Measurements from ENCODE around the gene ATXN1. TPM values are rescaled to one million over a fixed set of nuclear protein-coding genes. Genes with fewer than 3 reads are reported as not detected.

Gene ATXN1
- total RNA-seq, 1 donor from 2014 or later: 64.5 TPM

DNA sequence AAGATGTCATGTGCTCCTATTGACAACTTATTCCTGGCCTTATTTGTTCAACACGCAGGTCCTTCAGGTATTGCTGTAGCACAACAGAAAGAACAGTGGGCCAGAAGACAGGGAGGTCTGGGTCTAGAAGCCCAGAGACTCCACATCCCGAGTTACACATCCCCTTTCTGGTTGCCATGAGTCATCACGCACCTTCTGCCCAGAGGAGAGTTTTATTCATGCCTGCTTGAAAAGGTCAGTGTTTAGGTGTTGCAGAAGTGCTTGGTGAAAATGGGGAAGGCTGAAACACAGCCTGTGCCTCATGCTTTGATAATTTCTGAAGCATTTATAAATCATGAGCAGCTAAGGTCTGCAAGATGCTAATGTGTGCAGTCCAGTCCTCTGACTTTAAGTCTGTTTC, 266.5 kb downstream of the ATXN1 start:
- H3K36me3 Mint-ChIP-seq (ENCODE audit: low read depth): no peaks in the 10 kb centered on the region
- H3K4me1 Mint-ChIP-seq (ENCODE audit: low read depth): peaks cover 42% of the 10 kb centered on the region
- H3K27ac Mint-ChIP-seq (ENCODE audit: unreplicated experiment): no peak overlapping the region
- TF ChIP-seq, protein P1, sequence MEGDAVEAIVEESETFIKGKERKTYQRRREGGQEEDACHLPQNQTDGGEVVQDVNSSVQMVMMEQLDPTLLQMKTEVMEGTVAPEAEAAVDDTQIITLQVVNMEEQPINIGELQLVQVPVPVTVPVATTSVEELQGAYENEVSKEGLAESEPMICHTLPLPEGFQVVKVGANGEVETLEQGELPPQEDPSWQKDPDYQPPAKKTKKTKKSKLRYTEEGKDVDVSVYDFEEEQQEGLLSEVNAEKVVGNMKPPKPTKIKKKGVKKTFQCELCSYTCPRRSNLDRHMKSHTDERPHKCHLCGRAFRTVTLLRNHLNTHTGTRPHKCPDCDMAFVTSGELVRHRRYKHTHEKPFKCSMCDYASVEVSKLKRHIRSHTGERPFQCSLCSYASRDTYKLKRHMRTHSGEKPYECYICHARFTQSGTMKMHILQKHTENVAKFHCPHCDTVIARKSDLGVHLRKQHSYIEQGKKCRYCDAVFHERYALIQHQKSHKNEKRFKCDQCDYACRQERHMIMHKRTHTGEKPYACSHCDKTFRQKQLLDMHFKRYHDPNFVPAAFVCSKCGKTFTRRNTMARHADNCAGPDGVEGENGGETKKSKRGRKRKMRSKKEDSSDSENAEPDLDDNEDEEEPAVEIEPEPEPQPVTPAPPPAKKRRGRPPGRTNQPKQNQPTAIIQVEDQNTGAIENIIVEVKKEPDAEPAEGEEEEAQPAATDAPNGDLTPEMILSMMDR (IDR thresholded peaks at IDR 0.05): no peak
- no peak overlapping the region for H3K4me3 Mint-ChIP-seq (ENCODE audit: unreplicated experiment)
- no peaks in the 10 kb centered on the region for H3K27me3 Mint-ChIP-seq (ENCODE audit: low read depth)
- no peak for DNase-seq (ENCODE audit: low spot score)
- peaks cover 3% of the 10 kb centered on the region for H3K9me3 Mint-ChIP-seq (ENCODE audit: low read depth)

DNA sequence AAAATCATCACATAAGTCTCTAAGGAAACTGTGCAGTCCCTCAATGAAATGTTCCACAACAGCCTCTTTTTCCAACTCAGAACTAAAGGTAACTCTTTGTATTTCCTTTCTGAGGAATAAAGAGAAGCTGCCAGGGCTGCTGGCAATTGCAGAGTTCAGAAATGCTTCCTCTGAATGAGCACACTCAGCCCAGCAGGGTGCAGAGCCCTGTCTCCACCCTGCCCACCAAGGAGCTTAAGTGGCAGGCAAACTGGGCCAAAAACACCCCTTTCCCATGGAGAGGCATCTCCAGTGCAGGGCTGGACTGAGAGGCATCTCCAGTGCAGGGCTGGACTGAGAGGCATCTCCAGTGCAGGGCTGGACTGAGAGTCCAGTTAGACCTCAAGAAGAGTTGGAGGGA, 267.5 kb downstream of the ATXN1 start:
- Mint-ChIP-seq H3K27me3 (ENCODE audit: low read depth) (no peaks in the 10 kb centered on the region), H3K27ac (ENCODE audit: unreplicated experiment) (no peak overlapping the region), H3K4me1 (ENCODE audit: low read depth) (peaks cover 48% of the 10 kb centered on the region), H3K9me3 (ENCODE audit: low read depth) (peaks cover under 1% of the 10 kb centered on the region), H3K4me3 (ENCODE audit: unreplicated experiment) (no peak overlapping the region), H3K36me3 (ENCODE audit: low read depth) (no peaks in the 10 kb centered on the region)
- TF ChIP-seq, protein P1 (IDR thresholded peaks at IDR 0.05): no peak
- DNase-seq (ENCODE audit: low spot score): no peak

GRCh38 chr6:16493112-16493511, 268.1 kb downstream of the ATXN1 start:
- Mint-ChIP-seq H3K27me3 (ENCODE audit: low read depth) (no peaks in the 10 kb centered on the region), H3K4me3 (ENCODE audit: unreplicated experiment) (no peak overlapping the region), H3K9me3 (ENCODE audit: low read depth) (no peaks in the 10 kb centered on the region), H3K36me3 (ENCODE audit: low read depth) (no peaks in the 10 kb centered on the region), H3K27ac (ENCODE audit: unreplicated experiment) (peak overlapping the region; percentile 4), H3K4me1 (ENCODE audit: low read depth) (peaks cover 51% of the 10 kb centered on the region)
- TF ChIP-seq, protein P1 (IDR thresholded peaks at IDR 0.05): no peak
- no peak for DNase-seq (ENCODE audit: low spot score)

GRCh38 chr6:16491666-16492313, 269.5 kb downstream of the ATXN1 start:
- H3K36me3 Mint-ChIP-seq (ENCODE audit: low read depth): no peaks in the 10 kb centered on the region
- DNase-seq (ENCODE audit: low spot score): no peak
- peaks cover 38% of the 10 kb centered on the region for H3K4me1 Mint-ChIP-seq (ENCODE audit: low read depth)
- TF ChIP-seq, protein P1 (IDR thresholded peaks at IDR 0.05): no peak
- no peaks in the 10 kb centered on the region for H3K27me3 Mint-ChIP-seq (ENCODE audit: low read depth)
- H3K27ac Mint-ChIP-seq (ENCODE audit: unreplicated experiment): no peak overlapping the region
- no peak overlapping the region for H3K4me3 Mint-ChIP-seq (ENCODE audit: unreplicated experiment)
- H3K9me3 Mint-ChIP-seq (ENCODE audit: low read depth): no peaks in the 10 kb centered on the region

- H3K36me3 Mint-ChIP-seq (ENCODE audit: low read depth): no peaks in the 10 kb centered on the region
- no peak overlapping the region for H3K4me3 Mint-ChIP-seq (ENCODE audit: unreplicated experiment)
- peaks cover 27% of the 10 kb centered on the region for H3K4me1 Mint-ChIP-seq (ENCODE audit: low read depth)
- H3K9me3 Mint-ChIP-seq (ENCODE audit: low read depth): no peaks in the 10 kb centered on the region
- H3K27me3 Mint-ChIP-seq (ENCODE audit: low read depth): no peaks in the 10 kb centered on the region
- no peak overlapping the region for H3K27ac Mint-ChIP-seq (ENCODE audit: unreplicated experiment)
- TF ChIP-seq, protein P1 (IDR thresholded peaks at IDR 0.05): no peak
- no peak for DNase-seq (ENCODE audit: low spot score)
These were observed 270.6 kb downstream of the ATXN1 start for GRCh38 chr6:16490616-16491015.

Data from chondrocyte (in vitro differentiated cells).